ENCODE data around the gene TP73.

The TP73 gene

GRCh38 chr1:3712573-3713535 lies 60.5 kb downstream of the TP73 start:
- no peak for DNase-seq (ENCODE audit: extremely low spot score)
- POLR2A ChIA-PET: no interaction called here
- CTCF ChIA-PET: interaction anchor here (1.4 kb wide), 1 partner anchor 12 kb away, joined by 6 read pairs; no protein-coding TSS in a partner anchor
- TF ChIP-seq CTCF (IDR thresholded peaks at IDR 0.05; ENCODE audit: control extremely low read depth, extremely low read depth, low read depth, missing control alignments): no peak

- POLR2A ChIA-PET: no interaction called here
- CTCF ChIA-PET: interaction anchor here (1.1 to 3.4 kb wide), 2 partner anchors 11 to 23 kb away, joined by 3 to 25 read pairs; no protein-coding TSS in a partner anchor
- no peak for TF ChIP-seq CTCF (IDR thresholded peaks at IDR 0.05; ENCODE audit: control extremely low read depth, extremely low read depth, low read depth, missing control alignments)
- no peak for DNase-seq (ENCODE audit: extremely low spot score)
Observed at GRCh38 chr1:3713840-3714239, 61.5 kb downstream of the TP73 start.

- CTCF ChIA-PET: interaction anchor here (1.0 to 3.4 kb wide), 4 partner anchors 9 to 23 kb away, joined by 3 to 25 read pairs (median 4); no protein-coding TSS in a partner anchor
- POLR2A ChIA-PET: no interaction called here
- DNase-seq (ENCODE audit: extremely low spot score): no peak
- no peak for TF ChIP-seq CTCF (IDR thresholded peaks at IDR 0.05; ENCODE audit: control extremely low read depth, extremely low read depth, low read depth, missing control alignments)
Observed at GRCh38 chr1:3714284-3714741, 62.0 kb downstream of the TP73 start.

- POLR2A ChIA-PET: no interaction called here
- no peak for TF ChIP-seq CTCF (IDR thresholded peaks at IDR 0.05; ENCODE audit: control extremely low read depth, extremely low read depth, low read depth, missing control alignments)
- CTCF ChIA-PET: interaction anchor here (1.0 to 3.4 kb wide), 4 partner anchors 9 to 24 kb away, joined by 3 to 25 read pairs (median 4); no protein-coding TSS in a partner anchor
- no peak for DNase-seq (ENCODE audit: extremely low spot score)
Observed at GRCh38 chr1:3714814-3715213, 62.5 kb downstream of the TP73 start.

- DNase-seq (ENCODE audit: extremely low spot score): no peak
- no peak for TF ChIP-seq CTCF (IDR thresholded peaks at IDR 0.05; ENCODE audit: control extremely low read depth, extremely low read depth, low read depth, missing control alignments)
- CTCF ChIA-PET: interaction anchor here (0.8 to 3.4 kb wide), 4 partner anchors 8 to 97 kb away, joined by 3 to 25 read pairs (median 5); no protein-coding TSS in a partner anchor
- POLR2A ChIA-PET: no interaction called here
Observed at GRCh38 chr1:3716351-3716750, 64.0 kb downstream of the TP73 start.

GRCh38 chr1:3717041-3717714 lies 64.9 kb downstream of the TP73 start:
- no peak for DNase-seq (ENCODE audit: extremely low spot score)
- TF ChIP-seq CTCF (IDR thresholded peaks at IDR 0.05; ENCODE audit: control extremely low read depth, extremely low read depth, low read depth, missing control alignments): no peak
- POLR2A ChIA-PET: interaction anchor here (0.6 kb wide), 2 partner anchors 20 to 41 kb away, joined by 3 to 4 read pairs; no protein-coding TSS in a partner anchor
- CTCF ChIA-PET: interaction anchor here (1.0 to 3.4 kb wide), 3 partner anchors 8 to 98 kb away, joined by 4 to 25 read pairs (median 7); no protein-coding TSS in a partner anchor
